KMS-11 (cell line): Measurements from ENCODE around the gene SRP9.
"Not testable (repeated sequence)": the region's sequence is repeated elsewhere in the genome, so short reads cannot be mapped to it uniquely, and the experiment has no call there.

Experiments
- H2AFZ ChIP-seq: fragments of 200-600 bp; sonication (generic); 2 replicates; pipeline ENCODE4 v1.6.1; 2016; ENCODE audit warnings: antibody characterized with exemption, mixed run types, low read depth
- H3K27ac ChIP-seq: fragments of 200-600 bp; sonication (generic); 2 replicates; pipeline ENCODE4 v1.6.1; 2016; ENCODE audit warnings: mild to moderate bottlenecking, mixed run types
- H3K27me3 ChIP-seq: fragments of 200-600 bp; sonication (generic); 2 replicates; pipeline ENCODE4 v1.6.1; 2017; ENCODE audit warnings: mild to moderate bottlenecking, low read depth, mixed run types, moderate library complexity; ENCODE audit not compliant: insufficient read depth
- H3K36me3 ChIP-seq: fragments of 200-600 bp; sonication (generic); 2 replicates; pipeline ENCODE4 v1.6.1; 2017; ENCODE audit warnings: mild to moderate bottlenecking, mixed run types; ENCODE audit not compliant: insufficient read depth
- H3K4me1 ChIP-seq: fragments of 200-600 bp; sonication (generic); 2 replicates; pipeline ENCODE4 v1.6.1; 2016; ENCODE audit warnings: mild to moderate bottlenecking, low read depth, mixed run types; ENCODE audit not compliant: poor library complexity, severe bottlenecking
- H3K4me2 ChIP-seq: fragments of 200-600 bp; sonication (generic); 2 replicates; pipeline ENCODE4 v1.7.0; 2016; ENCODE audit warnings: mild to moderate bottlenecking, mixed run types
- H3K4me3 ChIP-seq: fragments of 200-600 bp; sonication (generic); IDR thresholded peaks from 2 replicates; pipeline ENCODE4 v1.6.1; 2017; ENCODE audit warnings: low read depth, low read length, mixed read lengths; ENCODE audit not compliant: insufficient read depth
- H3K79me2 ChIP-seq: fragments of 200-600 bp; sonication (generic); 2 replicates; pipeline ENCODE4 v1.6.1; 2016; ENCODE audit warnings: low read depth, mixed run types; ENCODE audit not compliant: insufficient read depth
- H3K9ac ChIP-seq: fragments of 200-600 bp; sonication (generic); 2 replicates; pipeline ENCODE4 v1.6.1; 2016; ENCODE audit warnings: mild to moderate bottlenecking, mixed run types
- H4K20me1 ChIP-seq: fragments of 200-600 bp; sonication (generic); 2 replicates; pipeline ENCODE4 v1.6.1; 2016; ENCODE audit warnings: mild to moderate bottlenecking, mixed run types; ENCODE audit not compliant: insufficient read depth
- CTCF ChIP-seq: fragments of 200-600 bp; sonication (generic); conservative IDR thresholded peaks from 2 replicates; pipeline ENCODE4 v1.6.1; 2017; ENCODE audit warnings: low read depth, mild to moderate bottlenecking, antibody characterized with exemption, low read length, moderate library complexity, mixed read lengths

The SRP9 gene

GRCh38 chr1:225776294-225776693 is 1.3 kb upstream of the SRP9 start:
- Histone ChIP-seq H3K27ac (no peak overlapping the region), H3K4me3 (no peak overlapping the region), H3K36me3 (no peaks in the 10 kb centered on the region), H4K20me1 (no peaks in the 10 kb centered on the region), H2AFZ (no peak overlapping the region), H3K4me2 (no peak overlapping the region), H3K27me3 (no peaks in the 10 kb centered on the region), H3K9ac (no peak overlapping the region), H3K4me1 (peaks cover 46% of the 10 kb centered on the region), H3K79me2 (peaks cover 36% of the 10 kb centered on the region)
- no peak for TF ChIP-seq CTCF

GRCh38 chr1:225777058-225777582 is 506 bp upstream of the SRP9 start:
- H3K79me2 ChIP-seq, result peaks cover 44% of the 10 kb centered on the region
- no peak overlapping the region; the same call in 1 of the 2 replicates for H3K9ac ChIP-seq
- no peak for TF ChIP-seq CTCF
- no peaks in the 10 kb centered on the region for H3K27me3 ChIP-seq
- H3K36me3 ChIP-seq, result no peaks in the 10 kb centered on the region
- H4K20me1 ChIP-seq, result no peaks in the 10 kb centered on the region
- H3K4me1 ChIP-seq, result peaks cover 40% of the 10 kb centered on the region
- peak overlapping the region; percentile 18; the same call in 1 of the 2 replicates for H3K4me2 ChIP-seq
- H3K27ac ChIP-seq, result peak overlapping the region; percentile 96; the same call in 1 of the 2 replicates
- H2AFZ ChIP-seq, result peak overlapping the region; percentile 53
- H3K4me3 ChIP-seq, result no peak overlapping the region

GRCh38 chr1:225778337-225778669 is 677 bp downstream of the SRP9 start:
- no peaks in the 10 kb centered on the region; the same call in 1 of the 2 replicates for H4K20me1 ChIP-seq

GRCh38 chr1:225779165-225779564 is 1.5 kb downstream of the SRP9 start:
- Histone ChIP-seq H3K79me2 (peaks cover 63% of the 10 kb centered on the region), H3K4me1 (peaks cover 33% of the 10 kb centered on the region), H3K4me2 (peak overlapping the region; percentile 94)
- H3K9ac ChIP-seq, H3K36me3 ChIP-seq, H3K27me3 ChIP-seq, H4K20me1 ChIP-seq, H3K27ac ChIP-seq, H3K4me3 ChIP-seq, H2AFZ ChIP-seq: not testable (repeated sequence)

More at GRCh38 chr1:225778337-225778669, 677 bp downstream of the SRP9 start:
- no peak for TF ChIP-seq CTCF
- Histone ChIP-seq H3K36me3 (no peaks in the 10 kb centered on the region), H2AFZ (peak overlapping the region; percentile 53), H3K4me3 (peak overlapping the region; percentile 52), H3K4me2 (peak overlapping the region; percentile 94), H3K9ac (peak overlapping the region; percentile 97), H3K79me2 (peaks cover 56% of the 10 kb centered on the region), H3K27ac (peak overlapping the region; percentile 96), H3K4me1 (peaks cover 33% of the 10 kb centered on the region), H3K27me3 (no peaks in the 10 kb centered on the region)

- H3K9ac ChIP-seq, result no peak overlapping the region
- H3K27me3 ChIP-seq, result no peaks in the 10 kb centered on the region
- H3K4me2 ChIP-seq, result peak overlapping the region; percentile 94; the same call in 1 of the 2 replicates
- H3K4me1 ChIP-seq, result peaks cover 33% of the 10 kb centered on the region
- H3K27ac ChIP-seq, result no peak overlapping the region
- H4K20me1 ChIP-seq, result no peaks in the 10 kb centered on the region; the same call in 1 of the 2 replicates
- peaks cover 63% of the 10 kb centered on the region for H3K79me2 ChIP-seq
- peaks cover 6% of the 10 kb centered on the region; the same call in 1 of the 2 replicates for H3K36me3 ChIP-seq
- H2AFZ ChIP-seq, result no peak overlapping the region
- no peak for TF ChIP-seq CTCF
- H3K4me3 ChIP-seq, result no peak overlapping the region
Observed at GRCh38 chr1:225780134-225780533, 2.5 kb downstream of the SRP9 start.
